Epithelial cell of proximal tubule (primary cell): ENCODE data around the gene PLGRKT. TPM values are rescaled to one million over a fixed set of nuclear protein-coding genes. Genes with fewer than 3 reads are reported as not detected.

Experiments used
- DNase-seq: peaks from one replicate; pipeline ENCODE4 v3.0.0-alpha.2; 2011; ENCODE audit warnings: low read depth
- H3K4me3 ChIP-seq: 2 replicates; pipeline ENCODE4 v1.5.1; 2011; ENCODE audit warnings: low read depth, mild to moderate bottlenecking, low read length
- total RNA-seq: library from RNA; depleted of rRNA; stranded (reverse); fragments of >200 nt; gene quantifications from 2 replicates; pipeline ENCODE4 v1.2.3, GENCODE V29; 2015
- TF ChIP-seq, protein P1 (sequence below): conservative IDR thresholded peaks from 2 replicates; pipeline ENCODE4 v1.5.1; 2012; ENCODE audit warnings: low read depth, mild to moderate bottlenecking, low read length

Gene PLGRKT
- total RNA-seq, 1 donor from 2014 or later: 28.5 TPM

DNA sequence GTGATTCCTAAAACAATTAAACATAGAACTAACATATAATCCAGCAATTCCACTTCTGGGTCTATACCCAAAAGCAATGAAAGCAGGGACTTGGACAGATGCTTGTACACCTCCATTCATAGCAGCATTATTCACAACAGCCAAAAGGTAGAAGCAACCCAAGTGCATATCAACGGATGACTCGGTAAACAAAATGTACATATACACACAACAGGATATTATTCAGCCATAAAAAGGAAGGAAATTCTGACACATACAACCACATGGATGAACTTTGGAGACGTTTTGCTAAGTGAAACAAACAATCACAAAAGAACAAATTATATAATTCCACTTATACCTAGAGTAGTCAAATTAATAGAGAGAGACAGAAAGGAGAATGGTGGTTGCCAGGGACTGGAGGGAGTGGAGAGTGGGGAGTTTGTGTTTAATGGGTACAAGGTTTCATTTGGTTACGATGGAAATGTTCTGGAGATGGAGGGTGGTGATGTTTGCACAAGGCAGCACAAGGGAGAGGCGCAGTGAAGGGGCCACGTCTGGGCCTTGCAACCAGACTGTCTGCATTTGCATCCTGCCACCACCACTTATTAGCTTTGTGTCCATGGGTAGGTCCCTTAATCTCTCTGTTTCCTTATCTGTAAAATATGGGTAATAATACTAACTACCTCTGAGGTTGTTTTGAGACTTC is 61.8 kb downstream of the PLGRKT start:
- no peak overlapping the region for H3K4me3 ChIP-seq
- TF ChIP-seq, protein P1, sequence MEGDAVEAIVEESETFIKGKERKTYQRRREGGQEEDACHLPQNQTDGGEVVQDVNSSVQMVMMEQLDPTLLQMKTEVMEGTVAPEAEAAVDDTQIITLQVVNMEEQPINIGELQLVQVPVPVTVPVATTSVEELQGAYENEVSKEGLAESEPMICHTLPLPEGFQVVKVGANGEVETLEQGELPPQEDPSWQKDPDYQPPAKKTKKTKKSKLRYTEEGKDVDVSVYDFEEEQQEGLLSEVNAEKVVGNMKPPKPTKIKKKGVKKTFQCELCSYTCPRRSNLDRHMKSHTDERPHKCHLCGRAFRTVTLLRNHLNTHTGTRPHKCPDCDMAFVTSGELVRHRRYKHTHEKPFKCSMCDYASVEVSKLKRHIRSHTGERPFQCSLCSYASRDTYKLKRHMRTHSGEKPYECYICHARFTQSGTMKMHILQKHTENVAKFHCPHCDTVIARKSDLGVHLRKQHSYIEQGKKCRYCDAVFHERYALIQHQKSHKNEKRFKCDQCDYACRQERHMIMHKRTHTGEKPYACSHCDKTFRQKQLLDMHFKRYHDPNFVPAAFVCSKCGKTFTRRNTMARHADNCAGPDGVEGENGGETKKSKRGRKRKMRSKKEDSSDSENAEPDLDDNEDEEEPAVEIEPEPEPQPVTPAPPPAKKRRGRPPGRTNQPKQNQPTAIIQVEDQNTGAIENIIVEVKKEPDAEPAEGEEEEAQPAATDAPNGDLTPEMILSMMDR: no peak
- no peak for DNase-seq

DNA sequence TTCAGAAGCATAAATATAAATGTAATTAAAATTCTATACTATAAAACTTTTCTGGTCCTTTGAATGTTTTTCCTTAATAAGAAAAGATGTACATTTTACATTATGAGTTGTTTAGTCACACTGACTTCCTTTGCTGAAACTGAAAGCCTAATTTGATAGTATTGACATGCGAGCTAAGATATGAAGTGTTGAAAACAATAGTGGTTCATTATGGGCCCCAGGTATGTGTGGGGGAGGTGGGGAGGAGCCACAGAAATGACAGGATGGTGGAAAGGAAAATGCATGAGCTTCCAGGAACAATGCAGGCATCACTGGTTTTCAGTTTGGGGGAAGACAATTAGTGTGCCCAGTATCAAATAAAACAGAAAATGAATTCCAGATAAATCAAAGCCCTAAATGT is 62.6 kb downstream of the PLGRKT start:
- no peak for DNase-seq
- TF ChIP-seq, protein P1: no peak
- H3K4me3 ChIP-seq: no peak overlapping the region

DNA sequence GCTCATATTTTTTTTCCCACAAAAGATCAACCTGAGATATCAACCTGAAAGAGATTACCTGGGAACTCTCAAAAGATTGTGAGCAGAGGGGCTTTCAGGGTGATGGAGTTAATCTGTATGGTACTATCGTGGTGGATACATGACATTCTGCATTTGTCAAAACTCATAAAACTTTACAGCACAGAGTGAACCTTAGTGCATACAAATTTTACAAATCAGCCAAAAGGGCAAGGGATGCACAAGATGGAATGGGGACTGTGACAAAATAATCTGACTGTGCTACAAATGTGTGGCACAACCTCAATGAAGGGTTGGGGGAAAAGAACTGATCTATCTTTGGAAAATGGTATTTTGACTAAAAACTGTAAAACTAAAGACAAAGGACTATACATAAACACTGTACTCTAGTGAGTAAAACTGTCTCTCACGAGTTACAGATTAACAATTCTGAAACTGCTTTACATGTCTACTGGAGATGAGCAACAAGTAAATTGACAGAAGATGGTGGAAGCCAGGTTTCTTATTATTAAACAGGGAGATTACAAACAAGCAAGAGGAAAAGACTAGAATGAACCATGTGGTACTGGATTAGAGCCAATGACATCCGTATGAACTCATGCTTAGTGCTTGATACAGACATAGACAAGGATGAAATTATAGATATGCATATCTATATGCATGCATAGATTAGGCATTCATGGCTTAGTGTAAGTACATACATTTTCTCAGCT is 73.3 kb downstream of the PLGRKT start:
- H3K4me3 ChIP-seq: no peak overlapping the region

DNA sequence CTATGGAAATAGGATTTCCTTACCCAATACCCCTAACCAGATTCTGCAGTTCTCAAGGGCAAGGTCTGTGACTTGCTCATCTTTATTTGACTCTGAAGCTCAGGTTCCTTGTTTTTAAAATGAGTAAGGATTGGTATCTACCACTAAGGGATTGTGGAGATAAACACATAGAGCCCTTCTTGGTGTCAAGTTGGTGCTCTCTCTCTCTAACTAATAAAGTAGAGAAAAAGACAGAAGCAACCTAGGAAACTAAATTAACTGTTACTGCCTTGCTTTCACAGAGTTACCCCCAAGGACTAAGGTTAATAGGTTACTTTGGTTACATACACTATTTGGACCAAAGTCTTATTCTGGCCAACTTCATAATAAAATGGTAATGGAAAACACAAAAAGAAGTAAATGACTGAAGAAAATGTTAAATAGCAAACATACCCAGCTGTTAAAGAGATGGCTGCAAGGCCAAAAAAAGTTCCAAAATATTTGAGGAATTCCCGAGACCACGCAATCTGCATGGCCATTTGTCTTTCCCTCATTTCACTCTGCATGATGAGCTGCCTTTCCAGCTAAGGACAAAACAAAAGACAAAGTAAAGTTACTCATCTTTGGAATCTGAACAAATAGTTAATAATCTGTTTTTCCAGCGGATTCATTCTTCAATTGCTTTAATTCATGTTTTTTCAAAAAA is 76.3 kb downstream of the PLGRKT start:
- H3K4me3 ChIP-seq: no peak overlapping the region
- DNase-seq: no peak
- TF ChIP-seq, protein P1: no peak

More for the DNA sequence above, 73.3 kb downstream of the PLGRKT start:
- TF ChIP-seq, protein P1: no peak
- DNase-seq: no peak

DNA sequence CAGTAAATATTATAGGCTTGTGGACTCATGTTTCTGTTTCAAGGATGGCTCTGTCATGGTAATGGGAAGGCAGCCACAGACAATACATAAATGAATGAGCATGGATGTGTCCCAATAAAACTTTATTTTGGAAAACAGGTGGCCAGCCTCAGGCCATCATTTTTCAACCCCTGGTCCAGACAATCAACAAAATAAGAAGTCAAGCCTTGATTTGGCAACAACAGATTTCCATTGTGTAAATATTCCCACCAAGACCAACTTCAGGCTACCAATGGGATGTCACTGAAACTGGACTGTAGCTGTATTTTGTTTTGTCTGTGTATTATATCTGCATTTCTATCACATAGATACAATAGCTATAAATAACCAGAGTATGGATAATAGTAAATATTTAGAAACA is 77.4 kb downstream of the PLGRKT start:
- no peak overlapping the region for H3K4me3 ChIP-seq
- TF ChIP-seq, protein P1: no peak
- no peak for DNase-seq

DNA sequence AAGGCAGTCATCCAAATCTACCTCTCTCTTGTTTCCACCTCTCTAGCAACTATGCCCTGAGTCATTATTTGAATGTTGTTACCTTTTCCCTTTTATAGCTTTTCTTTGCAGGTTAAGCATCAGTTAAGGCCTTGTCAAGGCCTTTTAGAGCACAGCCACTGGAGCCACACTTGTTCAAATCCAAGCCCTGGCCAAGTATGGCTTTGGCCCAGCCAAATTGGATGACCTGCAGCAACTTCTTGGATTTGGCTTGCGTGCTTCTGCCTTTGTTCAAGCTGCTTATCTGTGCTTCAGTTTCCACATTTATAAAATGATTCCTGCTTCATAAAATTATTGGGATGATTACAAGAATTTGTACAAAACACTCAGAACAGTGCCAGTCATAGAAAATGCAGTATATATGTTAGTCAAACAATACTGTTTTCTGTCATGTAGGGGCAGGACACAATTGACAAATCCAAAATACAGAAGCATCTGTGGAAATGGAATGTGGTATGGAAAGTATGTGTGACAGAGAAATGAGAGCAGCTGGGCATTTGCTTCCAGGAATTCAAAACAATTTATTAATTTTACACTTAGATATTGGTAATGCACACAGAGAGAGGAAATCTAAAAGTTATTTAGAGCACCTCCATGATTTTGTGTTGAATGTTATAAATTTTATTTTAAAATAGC is 80.2 kb downstream of the PLGRKT start:
- no peak overlapping the region for H3K4me3 ChIP-seq
- TF ChIP-seq, protein P1: no peak
- no peak for DNase-seq
